Measurements from ENCODE around the gene ATP8B1.

Gene ATP8B1

GRCh38 chr18:57819119-57819518 is 16.0 kb upstream of the ATP8B1 start:
- no peak for DNase-seq (ENCODE audit: low read depth)
- no peak overlapping the region for H3K4me3 ChIP-seq (ENCODE audit: low read depth, low read length)
- TF ChIP-seq, protein P1, sequence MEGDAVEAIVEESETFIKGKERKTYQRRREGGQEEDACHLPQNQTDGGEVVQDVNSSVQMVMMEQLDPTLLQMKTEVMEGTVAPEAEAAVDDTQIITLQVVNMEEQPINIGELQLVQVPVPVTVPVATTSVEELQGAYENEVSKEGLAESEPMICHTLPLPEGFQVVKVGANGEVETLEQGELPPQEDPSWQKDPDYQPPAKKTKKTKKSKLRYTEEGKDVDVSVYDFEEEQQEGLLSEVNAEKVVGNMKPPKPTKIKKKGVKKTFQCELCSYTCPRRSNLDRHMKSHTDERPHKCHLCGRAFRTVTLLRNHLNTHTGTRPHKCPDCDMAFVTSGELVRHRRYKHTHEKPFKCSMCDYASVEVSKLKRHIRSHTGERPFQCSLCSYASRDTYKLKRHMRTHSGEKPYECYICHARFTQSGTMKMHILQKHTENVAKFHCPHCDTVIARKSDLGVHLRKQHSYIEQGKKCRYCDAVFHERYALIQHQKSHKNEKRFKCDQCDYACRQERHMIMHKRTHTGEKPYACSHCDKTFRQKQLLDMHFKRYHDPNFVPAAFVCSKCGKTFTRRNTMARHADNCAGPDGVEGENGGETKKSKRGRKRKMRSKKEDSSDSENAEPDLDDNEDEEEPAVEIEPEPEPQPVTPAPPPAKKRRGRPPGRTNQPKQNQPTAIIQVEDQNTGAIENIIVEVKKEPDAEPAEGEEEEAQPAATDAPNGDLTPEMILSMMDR (IDR thresholded peaks at IDR 0.05; ENCODE audit: insufficient read depth, low read depth, low read length, missing control alignments), result no peak

DNA sequence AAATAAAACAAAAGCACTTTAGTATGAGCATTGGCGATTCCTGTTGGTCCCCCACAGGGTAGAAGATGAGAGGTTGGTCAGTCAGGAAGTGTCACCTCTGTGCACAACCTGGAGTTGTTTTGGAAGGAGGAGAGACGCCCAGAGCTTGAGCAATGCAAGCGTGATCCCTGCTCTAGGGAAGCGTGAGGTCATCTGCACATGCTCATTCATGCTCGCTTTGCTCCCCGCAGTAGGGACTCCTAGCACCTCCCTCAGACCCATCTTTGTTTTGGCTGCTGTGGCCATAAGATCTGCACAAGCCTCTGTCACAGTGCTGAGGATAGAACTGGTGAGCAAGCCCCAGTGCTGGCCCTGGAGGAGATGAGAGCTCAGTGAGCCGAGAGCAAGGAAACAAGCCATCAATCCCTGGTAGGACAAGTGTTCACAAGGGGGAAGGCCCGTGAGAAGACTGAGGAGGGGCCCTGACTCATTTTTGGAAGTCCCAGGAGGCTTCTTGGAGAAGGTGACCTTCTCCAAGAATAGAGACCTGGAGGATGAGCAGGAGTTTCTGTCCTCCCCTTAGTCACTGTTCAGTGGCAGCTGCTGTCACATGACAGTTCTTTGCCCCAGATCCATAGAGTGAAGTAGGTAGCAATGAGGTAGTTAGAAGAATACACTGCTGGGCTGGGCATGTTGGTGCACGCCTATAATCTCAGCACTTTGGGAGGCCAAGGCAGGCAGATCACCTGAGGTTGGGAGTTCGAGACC is 13.3 kb upstream of the ATP8B1 start:
- no peak overlapping the region for H3K4me3 ChIP-seq (ENCODE audit: low read depth, low read length)
- DNase-seq (ENCODE audit: low read depth), result no peak
- TF ChIP-seq, protein P1 (IDR thresholded peaks at IDR 0.05; ENCODE audit: insufficient read depth, low read depth, low read length, missing control alignments), result no peak

GRCh38 chr18:57814555-57814954 is 11.4 kb upstream of the ATP8B1 start:
- TF ChIP-seq, protein P1 (IDR thresholded peaks at IDR 0.05; ENCODE audit: insufficient read depth, low read depth, low read length, missing control alignments), result no peak
- H3K4me3 ChIP-seq (ENCODE audit: low read depth, low read length), result no peak overlapping the region
- no peak for DNase-seq (ENCODE audit: low read depth)

- TF ChIP-seq, protein P1 (IDR thresholded peaks at IDR 0.05; ENCODE audit: insufficient read depth, low read depth, low read length, missing control alignments), result no peak
- DNase-seq (ENCODE audit: low read depth), result no peak
- no peak overlapping the region for H3K4me3 ChIP-seq (ENCODE audit: low read depth, low read length)
Observed at GRCh38 chr18:57813245-57813644, 10.1 kb upstream of the ATP8B1 start.

GRCh38 chr18:57812126-57812477 is 9.0 kb upstream of the ATP8B1 start:
- TF ChIP-seq, protein P1 (IDR thresholded peaks at IDR 0.05; ENCODE audit: insufficient read depth, low read depth, low read length, missing control alignments), result no peak
- no peak for DNase-seq (ENCODE audit: low read depth)

DNA sequence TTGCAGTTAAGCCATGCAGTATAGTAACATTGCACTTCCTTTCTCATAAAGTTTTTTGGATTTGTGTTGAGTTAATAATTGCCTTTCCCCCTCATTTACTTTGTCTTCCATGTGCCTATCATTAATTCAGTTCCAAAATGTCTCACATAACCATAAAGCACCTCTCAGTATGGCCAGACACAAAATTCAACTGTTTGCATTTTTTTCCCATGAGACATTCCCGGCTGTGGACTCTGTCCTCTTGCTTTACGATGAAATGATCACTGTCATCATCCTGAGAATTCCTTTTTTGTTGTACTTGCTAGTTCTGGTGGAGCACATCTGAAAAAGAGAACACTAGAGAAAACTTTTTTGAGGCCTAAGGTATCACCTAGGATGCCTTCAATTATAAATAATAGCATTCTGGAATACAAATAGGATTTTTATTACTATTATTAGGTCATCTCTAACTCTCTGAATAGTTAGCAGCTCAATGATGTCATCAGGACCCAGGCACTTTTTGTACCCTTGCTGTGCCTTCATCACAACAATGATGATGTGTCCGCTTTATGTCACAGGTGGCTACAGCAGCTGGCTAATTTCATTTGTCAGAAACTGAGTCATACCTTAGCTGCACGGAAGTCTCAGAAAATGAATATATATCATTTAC is 8.5 kb upstream of the ATP8B1 start:
- DNase-seq (ENCODE audit: low read depth), result no peak
- H3K4me3 ChIP-seq (ENCODE audit: low read depth, low read length), result no peak overlapping the region
- TF ChIP-seq, protein P1 (IDR thresholded peaks at IDR 0.05; ENCODE audit: insufficient read depth, low read depth, low read length, missing control alignments), result no peak

More at GRCh38 chr18:57812126-57812477, 9.0 kb upstream of the ATP8B1 start:
- no peak overlapping the region for H3K4me3 ChIP-seq (ENCODE audit: low read depth, low read length)
